Stimulated activated CD4-positive, alpha-beta T cell treated with anti-CD3 and anti-CD28 coated beads, TNF-alpha, amount 100 ng/mL, for 24 hours (primary cell): ENCODE measurements around the gene GPX7.

Experiments used
- DNase-seq, 3 experiments: peaks; one replicate each; pipeline ENCODE4 v3.0.0-alpha.2; 2020; ENCODE audit warnings: low read depth in 3 of 3

The GPX7 gene

GRCh38 chr1:52588027-52588426 is 14.1 kb upstream of the GPX7 start:
- no peak for DNase-seq

GRCh38 chr1:52588535-52588934 is 13.6 kb upstream of the GPX7 start:
- no peak for DNase-seq

GRCh38 chr1:52590266-52590665 is 11.9 kb upstream of the GPX7 start:
- DNase-seq: no peak

- DNase-seq: no peak
Measured at GRCh38 chr1:52592637-52593323, 9.4 kb upstream of the GPX7 start.

- no peak for DNase-seq
Measured at GRCh38 chr1:52593495-52593894, 8.7 kb upstream of the GPX7 start.

GRCh38 chr1:52595061-52595460 is 7.1 kb upstream of the GPX7 start:
- DNase-seq: no peak

GRCh38 chr1:52597912-52598311 is 4.3 kb upstream of the GPX7 start:
- DNase-seq: no peak

- DNase-seq: no peak
Measured at GRCh38 chr1:52598729-52599128, 3.4 kb upstream of the GPX7 start.

GRCh38 chr1:52599236-52599635 is 2.9 kb upstream of the GPX7 start:
- DNase-seq: no peak

- DNase-seq: no peak
Measured at GRCh38 chr1:52600533-52601179, 1.5 kb upstream of the GPX7 start.

- DNase-seq: no peak
Measured at GRCh38 chr1:52601519-52601918, 652 bp upstream of the GPX7 start.

GRCh38 chr1:52602856-52603600 is 857 bp downstream of the GPX7 start:
- DNase-seq: peak in 1 of 3 experiments; percentile 17

GRCh38 chr1:52603630-52604029 is 1.5 kb downstream of the GPX7 start:
- DNase-seq: no peak

GRCh38 chr1:52604063-52604770 is 2.0 kb downstream of the GPX7 start:
- no peak for DNase-seq

GRCh38 chr1:52613636-52614373 is 11.6 kb downstream of the GPX7 start:
- no peak for DNase-seq

- no peak for DNase-seq
Measured at GRCh38 chr1:52614671-52615070, 12.5 kb downstream of the GPX7 start.

- DNase-seq: no peak
Measured at GRCh38 chr1:52615489-52616042, 13.4 kb downstream of the GPX7 start.

- no peak for DNase-seq
Measured at GRCh38 chr1:52621950-52622349, 19.8 kb downstream of the GPX7 start.

GRCh38 chr1:52623812-52624211 is 21.6 kb downstream of the GPX7 start:
- no peak for DNase-seq

- DNase-seq: no peak
Measured at GRCh38 chr1:52627028-52627427, 24.9 kb downstream of the GPX7 start.

GRCh38 chr1:52628614-52629324 is 26.6 kb downstream of the GPX7 start:
- DNase-seq: no peak
